Astrocyte (in vitro differentiated cells and primary cell): ENCODE measurements around the gene CCDC102A. TPM values are rescaled to one million over a fixed set of nuclear protein-coding genes. Genes with fewer than 3 reads are reported as not detected.

Source experiments
- DNase-seq: peaks from one replicate; pipeline ENCODE4 v3.0.0-alpha.2; 2010; ENCODE audit warnings: low read depth
- FAIRE-seq: peaks from 2 replicates; lab custom pipeline; 2011; peaks lifted over from hg19 to GRCh38; lab: Jason Lieb, UNC
- H2AFZ ChIP-seq: 2 replicates; pipeline ENCODE4 v1.6.0; 2012; ENCODE audit warnings: low read depth, low read length, inconsistent platforms
- H3K27ac ChIP-seq: 2 replicates; pipeline ENCODE4 v1.5.1; 2011; ENCODE audit warnings: low read depth, low read length, inconsistent platforms
- H3K27me3 ChIP-seq: 2 replicates; pipeline ENCODE4 v1.6.0; 2011; ENCODE audit warnings: low read length, inconsistent platforms; ENCODE audit not compliant: insufficient read depth
- H3K36me3 ChIP-seq: 2 replicates; pipeline ENCODE4 v1.5.1; 2011; ENCODE audit warnings: low read length, inconsistent platforms; ENCODE audit not compliant: insufficient read depth
- H3K4me1 ChIP-seq: 2 replicates; pipeline ENCODE4 v1.5.1; 2011; ENCODE audit warnings: low read length, inconsistent platforms; ENCODE audit not compliant: insufficient read depth
- H3K4me2 ChIP-seq: 2 replicates; pipeline ENCODE4 v1.6.0; 2012; ENCODE audit warnings: low read length, inconsistent platforms
- H3K4me3 ChIP-seq: 2 replicates; pipeline ENCODE4 v1.5.1; 2011; ENCODE audit warnings: low read depth, mild to moderate bottlenecking, low read length, inconsistent platforms; ENCODE audit not compliant: insufficient read depth
- H3K79me2 ChIP-seq: 2 replicates; pipeline ENCODE4 v1.6.0; 2012; ENCODE audit warnings: mild to moderate bottlenecking, low read length, inconsistent platforms; ENCODE audit not compliant: insufficient read depth
- H3K9ac ChIP-seq: 2 replicates; pipeline ENCODE4 v1.6.0; 2012; ENCODE audit warnings: mild to moderate bottlenecking, low read length, inconsistent platforms
- H3K9me3 ChIP-seq: 2 replicates; pipeline ENCODE4 v1.5.1; 2012; ENCODE audit warnings: low read depth, mild to moderate bottlenecking, low read length, inconsistent platforms; ENCODE audit not compliant: insufficient read depth
- H4K20me1 ChIP-seq: 2 replicates; pipeline ENCODE4 v1.6.0; 2012; ENCODE audit warnings: low read length, inconsistent platforms; ENCODE audit not compliant: insufficient read depth
- H3K27ac Mint-ChIP-seq: one replicate; pipeline ENCODE4 v1.8.0; 2021; ENCODE audit warnings: mild to moderate bottlenecking, mixed read lengths; ENCODE audit not compliant: unreplicated experiment
- H3K27me3 Mint-ChIP-seq: one replicate; pipeline ENCODE4 v1.8.0; 2021; ENCODE audit warnings: low read depth, mixed read lengths; ENCODE audit not compliant: unreplicated experiment
- H3K36me3 Mint-ChIP-seq: one replicate; pipeline ENCODE4 v1.8.0; 2021; ENCODE audit warnings: low read depth, mixed read lengths; ENCODE audit not compliant: unreplicated experiment
- H3K4me1 Mint-ChIP-seq: one replicate; pipeline ENCODE4 v1.8.0; 2021; ENCODE audit warnings: low read depth, mixed read lengths; ENCODE audit not compliant: unreplicated experiment
- H3K4me3 Mint-ChIP-seq: one replicate; pipeline ENCODE4 v1.8.0; 2021; ENCODE audit warnings: mild to moderate bottlenecking, moderate library complexity, mixed read lengths; ENCODE audit not compliant: unreplicated experiment
- H3K9me3 Mint-ChIP-seq: one replicate; pipeline ENCODE4 v1.8.0; 2021; ENCODE audit warnings: mild to moderate bottlenecking, mixed read lengths; ENCODE audit not compliant: unreplicated experiment
- EZH2 ChIP-seq: IDR thresholded peaks from 2 replicates; pipeline ENCODE4 v1.6.1; 2012; ENCODE audit warnings: mild to moderate bottlenecking, low read length, inconsistent platforms; ENCODE audit not compliant: insufficient read depth
- total RNA-seq: library from RNA; stranded (reverse); gene quantifications from 2 replicates; pipeline ENCODE4 v1.2.1, GENCODE V29; 2021
- TF ChIP-seq, protein P1 (sequence below): IDR thresholded peaks from 2 replicates; pipeline ENCODE4 v1.5.1; 2011; ENCODE audit warnings: low read depth, mild to moderate bottlenecking, inconsistent platforms, low read length, moderate library complexity; ENCODE audit not compliant: insufficient read depth

Gene CCDC102A
- total RNA-seq, 1 donor from 2014 or later: 8.8 TPM

DNA sequence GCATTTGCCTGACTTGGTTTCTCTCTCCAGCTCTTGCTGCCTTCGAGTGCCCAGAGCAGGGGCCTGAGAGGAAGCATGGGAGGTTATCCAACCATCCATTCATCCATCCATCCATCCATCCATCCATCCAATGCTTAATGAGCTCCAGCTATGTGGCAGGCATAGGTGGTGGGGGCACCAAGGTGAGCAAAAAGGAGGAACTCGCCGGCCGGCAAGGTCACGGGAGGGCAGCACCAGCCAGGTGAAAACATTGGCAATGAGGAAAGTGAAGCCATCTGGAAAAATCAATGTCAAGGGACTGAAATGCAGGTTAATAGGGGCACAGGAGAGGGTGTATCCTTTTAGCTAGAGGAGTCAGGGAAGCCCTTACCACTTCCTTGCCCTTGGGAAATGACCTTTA, 31.9 kb downstream of the CCDC102A start:
- H3K4me1 ChIP-seq: no peaks in the 10 kb centered on the region
- TF ChIP-seq EZH2: no peak
- TF ChIP-seq, protein P1, sequence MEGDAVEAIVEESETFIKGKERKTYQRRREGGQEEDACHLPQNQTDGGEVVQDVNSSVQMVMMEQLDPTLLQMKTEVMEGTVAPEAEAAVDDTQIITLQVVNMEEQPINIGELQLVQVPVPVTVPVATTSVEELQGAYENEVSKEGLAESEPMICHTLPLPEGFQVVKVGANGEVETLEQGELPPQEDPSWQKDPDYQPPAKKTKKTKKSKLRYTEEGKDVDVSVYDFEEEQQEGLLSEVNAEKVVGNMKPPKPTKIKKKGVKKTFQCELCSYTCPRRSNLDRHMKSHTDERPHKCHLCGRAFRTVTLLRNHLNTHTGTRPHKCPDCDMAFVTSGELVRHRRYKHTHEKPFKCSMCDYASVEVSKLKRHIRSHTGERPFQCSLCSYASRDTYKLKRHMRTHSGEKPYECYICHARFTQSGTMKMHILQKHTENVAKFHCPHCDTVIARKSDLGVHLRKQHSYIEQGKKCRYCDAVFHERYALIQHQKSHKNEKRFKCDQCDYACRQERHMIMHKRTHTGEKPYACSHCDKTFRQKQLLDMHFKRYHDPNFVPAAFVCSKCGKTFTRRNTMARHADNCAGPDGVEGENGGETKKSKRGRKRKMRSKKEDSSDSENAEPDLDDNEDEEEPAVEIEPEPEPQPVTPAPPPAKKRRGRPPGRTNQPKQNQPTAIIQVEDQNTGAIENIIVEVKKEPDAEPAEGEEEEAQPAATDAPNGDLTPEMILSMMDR: no peak
- no peaks in the 10 kb centered on the region for H3K36me3 ChIP-seq
- DNase-seq (no peak), FAIRE-seq (no peak)
- Mint-ChIP-seq H3K4me3 (no peak overlapping the region), H3K27me3 (peaks cover 42% of the 10 kb centered on the region), H3K9me3 (no peaks in the 10 kb centered on the region), H3K36me3 (no peaks in the 10 kb centered on the region), H3K27ac (no peak overlapping the region), H3K4me1 (no peaks in the 10 kb centered on the region)
- H3K4me3 ChIP-seq: no peak overlapping the region
- no peak overlapping the region for H2AFZ ChIP-seq
- peaks cover 24% of the 10 kb centered on the region for H3K27me3 ChIP-seq
- no peaks in the 10 kb centered on the region for H3K9me3 ChIP-seq
- H3K79me2 ChIP-seq: no peaks in the 10 kb centered on the region
- no peak overlapping the region for H3K27ac ChIP-seq
- no peak overlapping the region for H3K4me2 ChIP-seq
- no peak overlapping the region for H3K9ac ChIP-seq
- H4K20me1 ChIP-seq: no peaks in the 10 kb centered on the region

DNA sequence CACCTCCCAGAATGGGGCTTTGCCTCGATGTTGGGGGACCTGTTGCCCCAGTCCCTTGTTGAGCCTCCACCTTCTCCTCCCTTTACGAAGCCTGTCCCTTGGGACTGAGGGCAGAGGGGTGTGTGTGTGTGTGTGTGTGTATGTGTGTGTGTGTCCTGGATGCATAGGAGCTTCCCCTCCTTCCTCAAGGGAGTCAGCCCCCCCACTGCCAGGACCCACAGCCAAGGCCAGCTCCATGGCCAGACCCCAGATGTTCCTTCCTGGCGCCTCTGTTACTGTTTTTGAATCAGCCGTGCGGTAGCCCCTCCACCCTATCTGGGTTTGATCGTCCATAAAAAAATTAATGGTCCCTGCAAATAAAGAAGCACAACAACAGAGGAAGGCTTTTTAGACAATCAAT, 32.4 kb downstream of the CCDC102A start:
- Histone ChIP-seq H3K4me2 (no peak overlapping the region), H3K36me3 (no peaks in the 10 kb centered on the region), H3K9ac (no peak overlapping the region), H2AFZ (no peak overlapping the region), H3K4me1 (no peaks in the 10 kb centered on the region), H3K4me3 (no peak overlapping the region), H3K9me3 (no peaks in the 10 kb centered on the region), H3K27me3 (peaks cover 27% of the 10 kb centered on the region), H3K27ac (no peak overlapping the region), H3K79me2 (no peaks in the 10 kb centered on the region), H4K20me1 (no peaks in the 10 kb centered on the region)
- DNase-seq: no peak
- Mint-ChIP-seq H3K27ac (no peak overlapping the region), H3K27me3 (peaks cover 42% of the 10 kb centered on the region), H3K9me3 (no peaks in the 10 kb centered on the region), H3K4me1 (no peaks in the 10 kb centered on the region), H3K36me3 (no peaks in the 10 kb centered on the region), H3K4me3 (no peak overlapping the region)
- TF ChIP-seq, protein P1: no peak
- TF ChIP-seq EZH2: no peak
- FAIRE-seq: no peak

DNA sequence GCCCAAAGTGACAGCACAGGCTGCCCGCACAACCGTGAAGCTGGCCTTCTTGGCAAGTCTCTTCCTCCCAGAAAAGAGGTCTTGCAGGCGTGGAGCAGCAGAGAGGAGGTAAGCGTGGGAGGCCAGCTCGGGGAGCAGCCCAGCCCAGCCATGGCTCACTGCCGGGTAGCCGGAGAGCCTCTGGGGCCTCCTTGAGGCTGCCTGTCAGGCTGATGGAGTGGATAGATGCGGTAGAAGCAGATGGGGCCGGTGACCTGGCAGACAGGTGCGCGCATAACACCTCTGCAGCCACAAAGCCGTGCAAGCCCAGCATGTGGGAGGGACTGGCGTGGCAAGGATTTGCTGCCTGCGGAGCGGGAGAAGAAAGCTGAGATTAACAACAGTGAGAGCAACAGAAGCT, 33.0 kb downstream of the CCDC102A start:
- peaks cover 39% of the 10 kb centered on the region for H3K27me3 Mint-ChIP-seq
- H3K9ac ChIP-seq: no peak overlapping the region
- H3K4me2 ChIP-seq: no peak overlapping the region
- no peaks in the 10 kb centered on the region for H3K9me3 Mint-ChIP-seq
- H3K27me3 ChIP-seq: peaks cover 27% of the 10 kb centered on the region
- no peak overlapping the region for H3K27ac Mint-ChIP-seq
- DNase-seq (no peak), FAIRE-seq (no peak)
- no peak overlapping the region for H3K27ac ChIP-seq
- H3K36me3 Mint-ChIP-seq: no peaks in the 10 kb centered on the region
- H3K4me3 ChIP-seq: no peak overlapping the region
- no peak for TF ChIP-seq EZH2
- TF ChIP-seq, protein P1: no peak
- no peaks in the 10 kb centered on the region for H3K79me2 ChIP-seq
- H3K9me3 ChIP-seq: no peaks in the 10 kb centered on the region
- no peaks in the 10 kb centered on the region for H3K36me3 ChIP-seq
- H2AFZ ChIP-seq: no peak overlapping the region
- no peaks in the 10 kb centered on the region for H3K4me1 ChIP-seq
- H3K4me3 Mint-ChIP-seq: no peak overlapping the region
- no peaks in the 10 kb centered on the region for H4K20me1 ChIP-seq
- H3K4me1 Mint-ChIP-seq: no peaks in the 10 kb centered on the region
